Activated naive CD8-positive, alpha-beta T cell treated with anti-CD3 and anti-CD28 coated beads, Interleukin-2, amount 50 U/mL, for 16 hours (primary cell): ENCODE data around the gene DNMBP.
"Not testable (repeated sequence)": the region's sequence is repeated elsewhere in the genome, so short reads cannot be mapped to it uniquely, and the experiment has no call there.

Experiments used
- DNase-seq: peaks from one replicate; pipeline ENCODE4 v3.0.0-alpha.2; 2020; ENCODE audit warnings: low read depth, low spot score

DNMBP gene

GRCh38 chr10:99984211-99985034 lies 25.3 kb downstream of the DNMBP start:
- DNase-seq, result no peak

DNA sequence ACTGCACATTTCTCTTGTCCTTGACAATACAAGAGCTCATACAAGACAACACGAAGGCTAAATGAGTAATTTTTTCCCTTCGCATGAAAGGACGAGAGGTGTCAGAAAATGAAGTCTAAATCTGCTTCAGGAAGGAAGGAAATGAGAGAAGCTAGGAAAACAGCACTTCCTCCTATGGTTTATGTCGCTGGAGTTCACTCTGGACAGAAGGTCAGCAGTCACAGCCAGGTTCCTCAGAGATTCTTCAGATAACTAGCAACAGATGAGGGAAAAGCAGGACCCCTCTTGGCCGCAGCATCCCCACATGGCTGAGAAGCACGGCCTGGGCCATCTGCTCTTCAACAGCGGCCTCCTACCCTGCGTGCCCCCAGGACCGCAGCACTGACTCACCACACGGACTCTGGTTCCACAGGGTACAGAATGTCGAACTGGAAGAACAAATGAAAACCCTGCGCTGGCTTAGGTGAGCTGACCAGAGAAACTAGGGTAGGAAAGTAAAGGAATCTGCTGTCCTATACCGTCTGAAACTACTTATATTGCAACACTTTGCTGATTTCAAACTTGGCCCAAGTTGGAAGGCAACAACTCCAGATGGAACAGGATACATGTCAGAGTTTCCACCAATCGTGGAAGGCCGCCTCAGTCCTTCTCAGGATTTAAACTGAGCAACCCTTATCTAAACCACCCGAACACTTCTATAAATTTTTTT lies 26.3 kb downstream of the DNMBP start:
- DNase-seq, result no peak

DNA sequence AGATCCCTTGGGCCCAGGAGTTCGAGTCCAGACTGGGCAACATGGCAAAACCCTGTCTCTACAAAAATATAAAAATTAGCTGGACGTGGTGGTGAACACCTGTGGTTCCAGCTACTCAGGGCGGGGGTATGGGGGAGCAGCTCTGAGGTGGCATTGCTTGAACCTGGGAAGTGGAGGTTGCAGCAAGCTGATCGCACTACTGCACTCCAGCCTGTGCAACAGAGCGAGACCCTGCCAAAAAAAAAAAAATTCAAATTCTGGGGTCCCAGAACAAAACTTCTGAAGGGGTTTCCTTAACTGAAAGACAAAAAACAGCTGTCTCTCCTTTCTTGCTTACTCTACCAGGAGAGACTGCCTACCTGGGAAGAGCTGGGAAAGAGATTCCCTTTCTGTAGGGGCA lies 27.0 kb downstream of the DNMBP start:
- DNase-seq, result no peak

- DNase-seq, result no peak
Measured at GRCh38 chr10:99981581-99982199, 28.1 kb downstream of the DNMBP start.

DNA sequence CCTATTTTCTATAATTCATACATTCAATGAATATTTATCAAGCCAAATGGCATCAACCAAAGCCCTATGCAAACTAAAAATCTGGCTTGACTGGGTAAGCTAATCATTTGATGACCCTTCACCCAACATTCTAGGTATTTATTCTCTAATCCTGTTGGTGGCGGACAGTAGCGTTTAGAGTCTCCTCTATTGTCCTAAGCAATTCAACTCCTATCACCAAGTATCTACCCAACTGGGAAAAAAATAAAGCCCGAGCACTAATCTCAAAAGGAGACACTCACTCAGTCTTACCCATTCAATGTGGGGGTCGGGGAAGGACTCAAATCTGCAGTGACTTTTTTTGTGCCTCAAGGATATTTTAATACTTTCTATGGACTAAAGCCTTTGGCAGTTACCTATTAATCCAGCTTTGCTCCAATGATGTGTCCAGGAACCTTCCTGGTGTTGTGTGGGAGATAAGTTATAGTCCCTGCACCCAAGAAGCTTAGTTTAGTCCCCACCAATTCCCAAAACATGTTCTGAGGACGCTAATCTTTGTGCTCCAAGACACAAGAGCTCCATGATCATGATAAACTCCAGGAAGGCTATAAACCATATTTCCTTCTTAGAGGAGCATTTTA lies 30.6 kb downstream of the DNMBP start:
- no peak for DNase-seq

DNA sequence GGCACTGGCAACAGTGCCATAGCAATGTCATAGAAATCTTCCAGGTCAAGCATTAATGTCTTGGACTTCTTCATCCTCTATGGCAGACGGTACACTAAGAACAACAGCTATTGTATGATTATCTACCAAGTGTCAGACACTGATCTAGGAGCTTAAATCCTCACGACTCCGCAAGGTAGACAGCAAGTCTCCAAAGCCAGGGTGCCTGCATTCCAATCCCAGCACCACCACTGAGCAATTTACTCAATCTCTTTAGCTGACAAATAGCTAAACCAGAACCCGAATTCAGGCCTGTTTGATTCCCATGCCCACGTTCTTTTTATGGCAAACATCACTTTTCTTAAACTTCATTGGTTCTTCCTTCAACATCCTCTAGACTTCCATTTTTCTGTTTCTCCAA lies 31.8 kb downstream of the DNMBP start:
- no peak for DNase-seq

- no peak for DNase-seq
Measured at GRCh38 chr10:99976886-99977665, 32.7 kb downstream of the DNMBP start.

GRCh38 chr10:99975942-99976809 lies 33.6 kb downstream of the DNMBP start:
- no peak for DNase-seq

GRCh38 chr10:99975106-99975829 lies 34.5 kb downstream of the DNMBP start:
- no peak for DNase-seq

- DNase-seq, result no peak
Measured at GRCh38 chr10:99973190-99973589, 36.6 kb downstream of the DNMBP start.

- DNase-seq, result no peak
Measured at GRCh38 chr10:99967961-99968360, 41.8 kb downstream of the DNMBP start.

GRCh38 chr10:99966306-99966705 lies 43.4 kb downstream of the DNMBP start:
- no peak for DNase-seq

GRCh38 chr10:99965700-99966099 lies 44.0 kb downstream of the DNMBP start:
- no peak for DNase-seq

DNA sequence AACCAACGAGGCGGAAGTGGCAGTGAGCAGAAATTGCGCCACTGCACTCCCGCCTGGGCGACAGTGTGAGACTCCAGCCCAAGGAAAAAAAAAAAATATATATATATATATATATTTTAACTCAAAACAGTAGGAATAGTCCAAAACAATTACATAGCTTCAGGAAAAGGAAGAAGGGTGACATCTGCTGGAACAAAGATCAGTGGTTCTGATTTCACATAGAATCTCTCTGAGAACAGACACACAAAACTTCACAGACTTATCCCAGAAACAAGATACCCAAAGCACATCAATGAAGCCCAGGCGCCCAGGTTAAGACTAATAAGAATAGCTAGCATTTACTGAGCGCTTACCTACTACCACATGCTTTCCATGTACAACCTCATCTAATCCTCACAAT lies 45.0 kb downstream of the DNMBP start:
- no peak for DNase-seq

- not testable (repeated sequence) for DNase-seq
Measured at GRCh38 chr10:99963467-99964165, 46.1 kb downstream of the DNMBP start.

- no peak for DNase-seq
Measured at GRCh38 chr10:99958806-99959205, 50.9 kb downstream of the DNMBP start.

DNA sequence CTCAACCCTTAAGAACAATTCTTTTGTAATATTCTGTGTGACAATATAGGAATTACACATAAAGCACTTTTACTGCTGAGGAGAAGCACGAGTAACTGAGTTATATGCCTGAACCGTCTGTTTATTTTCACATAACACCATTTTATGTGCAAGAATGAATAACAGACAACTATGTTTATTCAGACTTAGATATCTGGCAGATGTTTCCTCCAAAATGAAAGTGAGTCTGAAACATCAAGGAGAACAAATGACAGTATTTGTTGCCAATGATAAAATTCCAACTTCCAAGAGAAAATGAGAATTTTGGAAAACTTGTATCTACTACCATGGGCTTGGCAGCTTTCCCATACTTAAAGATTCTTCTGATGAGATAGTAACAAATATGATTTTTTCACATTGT lies 51.4 kb downstream of the DNMBP start:
- no peak for DNase-seq

DNA sequence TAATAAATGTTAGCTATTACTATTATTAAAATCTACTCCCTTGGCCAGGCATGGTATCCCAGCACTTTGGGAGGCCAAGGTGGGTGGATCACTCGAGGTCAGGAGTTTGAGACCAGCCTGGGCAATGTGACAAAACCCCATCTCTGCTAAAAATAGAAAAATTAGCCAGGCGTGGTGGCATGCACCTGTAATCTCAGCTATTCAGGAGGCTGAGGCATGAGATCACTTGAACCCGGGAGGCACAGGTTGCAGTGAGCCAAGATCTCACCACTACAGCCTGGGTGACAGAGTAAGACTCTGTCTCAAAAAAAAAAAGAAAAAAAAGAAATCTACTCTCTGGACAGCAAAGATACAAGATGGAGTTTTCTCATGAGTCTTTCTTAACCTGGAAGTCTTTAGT lies 56.2 kb downstream of the DNMBP start:
- not testable (repeated sequence) for DNase-seq

GRCh38 chr10:99952799-99953198 lies 56.9 kb downstream of the DNMBP start:
- DNase-seq, result no peak
